B cell (primary cell): ENCODE results near the gene FAM107A. TPM values are rescaled to one million over a fixed set of nuclear protein-coding genes. Genes with fewer than 3 reads are reported as not detected.

Experiments used
- ATAC-seq: fragments of 200-7000 bp; cut with Tn5 transposase; one replicate; pipeline ENCODE4 v1.10.0; 2021; ENCODE audit warnings: low read depth, mild to moderate bottlenecking, moderate number of reproducible peaks, moderate library complexity
- CTCF ChIA-PET: fragments of 350-600 bp; sonication (Branson Sonifier 250); formaldehyde crosslinking; loops from one replicate; lab custom pipeline; 2021; ENCODE audit warnings: antibody characterized with exemption, inconsistent platforms; lab: Charles Lee
- POLR2A ChIA-PET: fragments of 350-600 bp; sonication (Branson Sonifier 250); formaldehyde crosslinking; loops from one replicate; lab custom pipeline; 2021; ENCODE audit warnings: antibody characterized with exemption; lab: Charles Lee
- DNase-seq: peaks from one replicate; pipeline ENCODE4 v3.0.0; 2013
- H2AFZ ChIP-seq: 2 replicates; pipeline ENCODE4 v1.6.1; 2012; ENCODE audit warnings: mild to moderate bottlenecking, low read depth, low read length; ENCODE audit not compliant: insufficient read depth, poor library complexity, severe bottlenecking
- H3K27ac ChIP-seq, 2 donors: 1 replicate in 1 of 2; 2 replicates in 1 of 2; pipeline ENCODE4 v1.5.1; 2012 to 2013; ENCODE audit warnings: low read length in 2 of 2, mild to moderate bottlenecking in 2 of 2, moderate library complexity in 1 of 2
- H3K27me3 ChIP-seq, 4 experiments: fragments of 200-600 bp in 1 of 4; sonication (generic) in 1 of 4; replicated peaks in 1 of 4; 1 replicate in 2 of 4; 2 replicates in 2 of 4; pipeline versions ENCODE4 v1.6.1 to v1.7.0; 2013 to 2016; ENCODE audit warnings: low read length in 3 of 4, mild to moderate bottlenecking in 2 of 4, mixed read lengths in 1 of 4, moderate library complexity in 1 of 4; ENCODE audit not compliant: insufficient read depth in 4 of 4, control insufficient read depth in 3 of 4; ENCODE audit errors: control extremely low read depth in 1 of 4
- H3K36me3 ChIP-seq, 2 experiments: replicated peaks in 1 of 2; 1 replicate in 1 of 2; 2 replicates in 1 of 2; pipeline versions ENCODE4 v1.6.1 to v1.7.1; 2013; ENCODE audit warnings: low read length in 1 of 2; ENCODE audit not compliant: insufficient read depth in 2 of 2, control insufficient read depth in 1 of 2; ENCODE audit errors: control extremely low read depth in 1 of 2, extremely low read depth in 1 of 2
- H3K4me1 ChIP-seq, 2 donors: fragments of 200-600 bp in 1 of 2; sonication (generic) in 1 of 2; 1 replicate in 1 of 2; 2 replicates in 1 of 2; pipeline versions ENCODE4 v1.5.1 to v1.6.1; 2013 to 2017; ENCODE audit warnings: low read length in 2 of 2; ENCODE audit not compliant: control insufficient read depth in 2 of 2, insufficient read depth in 2 of 2
- H3K4me2 ChIP-seq: replicated peaks from 2 replicates; pipeline ENCODE3; 2012; ENCODE audit warnings: mild to moderate bottlenecking, low read depth, low read length; ENCODE audit not compliant: poor library complexity, severe bottlenecking
- H3K4me3 ChIP-seq, 5 experiments: fragments of 200-600 bp in 1 of 5; sonication (generic) in 1 of 5; 1 replicate in 3 of 5; 2 replicates in 2 of 5; pipeline versions ENCODE4 v1.5.1 to v1.7.0; 2011 to 2016; ENCODE audit warnings: low read length in 4 of 5, mild to moderate bottlenecking in 4 of 5, low read depth in 2 of 5, control low read depth in 1 of 5, moderate library complexity in 1 of 5; ENCODE audit not compliant: insufficient read depth in 1 of 5; ENCODE audit errors: control extremely low read depth in 1 of 5, extremely low read depth in 1 of 5
- H3K79me2 ChIP-seq: fragments of 200-600 bp; sonication (generic); one replicate; pipeline ENCODE4 v1.6.0; 2016; ENCODE audit warnings: low read length; ENCODE audit not compliant: control insufficient read depth, insufficient read depth
- H3K9ac ChIP-seq: fragments of 200-600 bp; sonication (generic); 2 replicates; pipeline ENCODE4 v1.6.1; 2017; ENCODE audit warnings: mild to moderate bottlenecking, low read length, moderate library complexity
- H3K9me3 ChIP-seq, 3 donors: one replicate each; pipeline versions ENCODE4 v1.6.1 to v1.7.1; 2013; ENCODE audit warnings: low read length in 2 of 3; ENCODE audit not compliant: control insufficient read depth in 2 of 3, insufficient read depth in 1 of 3; ENCODE audit errors: control extremely low read depth in 1 of 3
- H4K20me1 ChIP-seq: 2 replicates; pipeline ENCODE4 v1.6.0; 2012; ENCODE audit warnings: mild to moderate bottlenecking, low read length; ENCODE audit not compliant: insufficient read depth, control insufficient read depth, poor library complexity, severe bottlenecking
- H3K27ac Mint-ChIP-seq: one replicate; pipeline ENCODE4 v1.8.0; 2021; ENCODE audit warnings: mixed read lengths
- H3K27me3 Mint-ChIP-seq: one replicate; pipeline ENCODE4 v1.8.0; 2021; ENCODE audit warnings: mixed read lengths
- H3K4me1 Mint-ChIP-seq: one replicate; pipeline ENCODE4 v1.8.0; 2021; ENCODE audit warnings: mixed read lengths
- H3K4me3 Mint-ChIP-seq: one replicate; pipeline ENCODE4 v1.8.0; 2021; ENCODE audit warnings: mixed read lengths
- H3K9me3 Mint-ChIP-seq: one replicate; pipeline ENCODE4 v1.8.0; 2022; ENCODE audit warnings: mixed read lengths; ENCODE audit not compliant: insufficient read depth
- EZH2 ChIP-seq: IDR thresholded peaks from 2 replicates; pipeline ENCODE4 v1.6.1; 2012; ENCODE audit warnings: borderline replicate concordance, low read depth, mild to moderate bottlenecking, moderate library complexity, low read length; ENCODE audit not compliant: insufficient read depth, poor library complexity, severe bottlenecking
- WGBS: methylation state at CpG from one replicate; pipeline ENCODE4 v1.1.5; 2013; ENCODE audit warnings: missing lambda C conversion rate; ENCODE audit not compliant: insufficient coverage; 5-methylcytosine and 5-hydroxymethylcytosine counted together
- intact Hi-C: fragments of 100-400 bp; cut with micrococcal nuclease; formaldehyde crosslinking; loops from one replicate; pipeline ENCODE4 v1.10.0; 2022
- polyA plus RNA-seq: library from polyadenylated mRNA; depleted of rRNA; stranded (reverse); fragments of >200 nt; gene quantifications from 2 replicates; pipeline ENCODE4 v1.2.3, GENCODE V29; 2012
- total RNA-seq, 2 donors: library from RNA; stranded (reverse); fragments of 120-200 nt in 1 of 2; gene quantifications; 1 replicate in 1 of 2; 2 replicates in 1 of 2; pipeline versions ENCODE4 v1.2.3 to v1.2.4, GENCODE V29; 2013 to 2022
- TF ChIP-seq, protein P1 (sequence below): fragments of 200-600 bp; IDR thresholded peaks from one replicate; pipeline ENCODE4 v1.8.0; 2022; ENCODE audit warnings: antibody characterized with exemption, mild to moderate bottlenecking

FAM107A gene
- total and polyA plus RNA-seq, 2 donors (not counting 1 experiment from before 2014, with no cell fraction given), result not detected

DNA sequence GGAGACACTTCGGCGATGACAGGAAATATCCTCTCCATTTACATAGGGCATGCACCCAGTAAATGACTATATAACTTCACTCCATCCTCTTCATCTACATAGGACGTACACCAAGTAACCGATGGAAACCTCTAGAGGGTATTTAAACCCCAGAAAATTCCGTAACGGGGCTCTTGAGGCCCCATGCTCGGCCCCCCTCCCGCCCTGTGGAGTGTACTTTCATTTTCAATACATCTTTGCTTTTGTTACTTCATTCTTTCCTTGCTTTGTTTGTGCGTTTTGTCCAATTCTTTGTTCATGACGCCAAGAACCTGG, 7.5 kb upstream of the FAM107A start:
- ChIA-PET POLR2A (no interaction called here), CTCF (interaction anchor here (1.2 to 1.8 kb wide), 5 partner anchors 17 to 279 kb away, joined by 3 to 6 read pairs (median 4); partner anchors contain the start of genes HTD2 and RPP14)
- Histone ChIP-seq H3K9me3 (peaks cover 0 to 24% (median 3%) of the 10 kb centered on the region in 3 donors), H3K27ac (no peak overlapping the region), H3K4me1 (peaks cover 19 to 30% of the 10 kb centered on the region in 2 donors), H3K36me3 (no peaks in the 10 kb centered on the region), H2AFZ (peak overlapping the region; percentile 78), H3K9ac (peak overlapping the region; percentile 55), H3K4me2 (peak overlapping the region; percentile 90), H3K79me2 (no peaks in the 10 kb centered on the region), H3K27me3 (peaks cover 0 to 46% (median 24%) of the 10 kb centered on the region in 4 experiments), H3K4me3 (peak overlapping the region; percentile 23 to 72 (median 64)), H4K20me1 (no peaks in the 10 kb centered on the region)
- intact Hi-C loops, result no loop called here
- Mint-ChIP-seq H3K4me1 (peaks cover 23% of the 10 kb centered on the region), H3K27me3 (peaks cover 43% of the 10 kb centered on the region), H3K9me3 (no peaks in the 10 kb centered on the region), H3K27ac (no peak overlapping the region), H3K4me3 (peak overlapping the region; percentile 93)
- TF ChIP-seq, protein P1, sequence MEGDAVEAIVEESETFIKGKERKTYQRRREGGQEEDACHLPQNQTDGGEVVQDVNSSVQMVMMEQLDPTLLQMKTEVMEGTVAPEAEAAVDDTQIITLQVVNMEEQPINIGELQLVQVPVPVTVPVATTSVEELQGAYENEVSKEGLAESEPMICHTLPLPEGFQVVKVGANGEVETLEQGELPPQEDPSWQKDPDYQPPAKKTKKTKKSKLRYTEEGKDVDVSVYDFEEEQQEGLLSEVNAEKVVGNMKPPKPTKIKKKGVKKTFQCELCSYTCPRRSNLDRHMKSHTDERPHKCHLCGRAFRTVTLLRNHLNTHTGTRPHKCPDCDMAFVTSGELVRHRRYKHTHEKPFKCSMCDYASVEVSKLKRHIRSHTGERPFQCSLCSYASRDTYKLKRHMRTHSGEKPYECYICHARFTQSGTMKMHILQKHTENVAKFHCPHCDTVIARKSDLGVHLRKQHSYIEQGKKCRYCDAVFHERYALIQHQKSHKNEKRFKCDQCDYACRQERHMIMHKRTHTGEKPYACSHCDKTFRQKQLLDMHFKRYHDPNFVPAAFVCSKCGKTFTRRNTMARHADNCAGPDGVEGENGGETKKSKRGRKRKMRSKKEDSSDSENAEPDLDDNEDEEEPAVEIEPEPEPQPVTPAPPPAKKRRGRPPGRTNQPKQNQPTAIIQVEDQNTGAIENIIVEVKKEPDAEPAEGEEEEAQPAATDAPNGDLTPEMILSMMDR, result no peak
- TF ChIP-seq EZH2, result no peak
- no peak for ATAC-seq
- 40% methylated on average over 9 of the region's 10 CpGs for WGBS
- DNase-seq, result no peak

DNA sequence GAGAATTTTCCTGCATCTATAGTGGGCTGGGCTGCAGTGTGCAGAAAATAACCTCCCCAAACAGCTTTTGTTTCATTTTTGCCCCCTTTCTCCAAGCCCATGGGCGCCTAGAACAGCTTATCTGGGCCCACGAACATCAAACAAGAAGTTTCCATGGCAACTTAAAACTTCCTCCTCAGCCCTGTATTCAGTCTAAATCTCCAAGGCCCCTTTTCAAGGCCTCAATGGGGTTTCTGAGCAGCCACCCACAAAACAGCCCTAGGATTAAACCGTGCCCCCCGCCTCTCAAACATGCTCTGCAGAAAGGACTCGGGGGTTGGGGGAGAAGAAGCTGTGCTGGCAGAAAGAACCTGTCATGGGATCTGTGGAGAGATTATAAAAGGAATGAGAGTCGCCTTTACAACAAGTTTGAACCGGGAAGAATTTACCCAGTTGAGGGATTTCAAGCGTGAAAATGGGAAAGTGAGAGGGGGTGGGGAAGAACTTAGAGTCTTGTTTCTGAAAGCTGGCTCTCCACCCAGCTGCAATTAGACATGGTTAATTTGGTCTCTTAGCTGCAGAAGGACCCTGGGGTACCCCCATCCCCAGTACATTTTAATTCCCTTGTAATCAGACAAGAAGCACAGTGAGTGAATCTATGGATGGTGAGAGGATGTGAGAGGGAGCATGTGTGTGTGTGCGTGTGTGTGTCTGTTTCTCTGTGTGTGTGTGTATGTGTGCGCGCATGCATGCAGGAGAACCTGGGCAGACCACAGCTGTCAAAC, 4.3 kb upstream of the FAM107A start:
- DNase-seq (no peak), ATAC-seq (no peak)
- no peak overlapping the region for H2AFZ ChIP-seq
- ChIA-PET POLR2A (no interaction called here), CTCF (no interaction called here)
- no peak for TF ChIP-seq EZH2
- TF ChIP-seq, protein P1, result no peak
- H3K27ac ChIP-seq, result no peak overlapping the region
- 42% methylated on average over 5 of the region's 11 CpGs for WGBS
- H3K4me3 ChIP-seq, result no peak overlapping the region
- Mint-ChIP-seq H3K9me3 (no peaks in the 10 kb centered on the region), H3K4me1 (peaks cover 21% of the 10 kb centered on the region), H3K4me3 (no peak overlapping the region), H3K27ac (no peak overlapping the region), H3K27me3 (peaks cover 35% of the 10 kb centered on the region)
- no peaks in the 10 kb centered on the region for H3K36me3 ChIP-seq
- peaks cover 0 to 29% (median 15%) of the 10 kb centered on the region in 4 experiments for H3K27me3 ChIP-seq
- H3K79me2 ChIP-seq, result no peaks in the 10 kb centered on the region
- peaks cover 19 to 22% of the 10 kb centered on the region in 2 donors for H3K4me1 ChIP-seq
- no peaks in the 10 kb centered on the region for H4K20me1 ChIP-seq
- peaks cover 0 to 16% (median 3%) of the 10 kb centered on the region in 3 donors for H3K9me3 ChIP-seq
- intact Hi-C loops, result no loop called here
- H3K4me2 ChIP-seq, result no peak overlapping the region
- H3K9ac ChIP-seq, result no peak overlapping the region
